ENCODE results near the gene AATK. TPM values are rescaled to one million over a fixed set of nuclear protein-coding genes. Genes with fewer than 3 reads are reported as not detected.

AATK gene
- total RNA-seq, 1 experiment from 2014 or later: 4.4 TPM

DNA sequence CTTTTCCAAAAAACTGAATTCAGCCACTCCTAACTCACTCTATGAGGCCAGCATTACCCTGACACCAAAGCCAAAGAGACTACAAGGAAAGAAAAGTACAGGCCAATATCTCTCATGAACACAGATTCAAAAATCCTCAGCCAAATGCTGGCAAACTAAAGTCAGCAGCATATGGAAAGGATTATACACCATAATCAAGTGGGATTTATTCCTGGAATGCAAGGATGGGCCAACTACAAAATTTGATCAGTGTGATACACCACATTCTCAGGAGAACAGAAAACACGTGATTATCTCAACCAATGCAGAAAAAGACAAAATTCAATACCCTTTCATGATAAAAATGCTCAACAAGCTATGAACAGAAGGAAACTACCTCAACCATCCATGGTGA lies 7.7 kb upstream of the AATK start:
- H3K4me3 ChIP-seq (replicated peaks in 1 of 2; ENCODE audit: low read depth in 1 of 2, low read length in 2 of 2): no peak overlapping the region
- H3K36me3 ChIP-seq (ENCODE audit: control insufficient read depth in 1 of 2, insufficient read depth in 2 of 2, low read length in 2 of 2): no peaks in the 10 kb centered on the region
- H3K27me3 ChIP-seq (ENCODE audit: insufficient read depth, low read length): no peaks in the 10 kb centered on the region
- no peaks in the 10 kb centered on the region for H4K20me1 ChIP-seq (ENCODE audit: insufficient read depth)
- TF ChIP-seq EGR1 (IDR thresholded peaks at IDR 0.05; ENCODE audit: low read depth) (no peak), POLR2A (IDR thresholded peaks at IDR 0.05; ENCODE audit: borderline replicate concordance, extremely low read depth, insufficient read depth, insufficient read length) (no peak), SRF (IDR thresholded peaks at IDR 0.05; ENCODE audit: low read depth) (no peak), RAD21 (IDR thresholded peaks at IDR 0.05; ENCODE audit: low read depth) (no peak), CEBPB (IDR thresholded peaks at IDR 0.05; ENCODE audit: low read depth) (no peak)
- TF ChIP-seq, protein P1, sequence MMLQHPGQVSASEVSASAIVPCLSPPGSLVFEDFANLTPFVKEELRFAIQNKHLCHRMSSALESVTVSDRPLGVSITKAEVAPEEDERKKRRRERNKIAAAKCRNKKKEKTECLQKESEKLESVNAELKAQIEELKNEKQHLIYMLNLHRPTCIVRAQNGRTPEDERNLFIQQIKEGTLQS (IDR thresholded peaks at IDR 0.05): no peak
- ChIA-PET RAD21 (ENCODE audit: low non-redundant PET in 1 of 2, low total read pairs in 2 of 2, uncharacterized antibody in 2 of 2, unreplicated experiment in 2 of 2) (no interaction called here), CTCF (no interaction called here), POLR2A (no interaction called here)
- no peaks in the 10 kb centered on the region for H3K4me1 ChIP-seq (ENCODE audit: control insufficient read depth in 1 of 2, insufficient read depth in 2 of 2, low read length in 2 of 2)
- ATAC-seq: no peak
- BruUV-seq (replicated peaks): no TSS peak
- H3K9me2 ChIP-seq (ENCODE audit: insufficient read depth): no peaks in the 10 kb centered on the region
- no peak overlapping the region for H3K27ac ChIP-seq (ENCODE audit: low read depth, low read length)
- intact Hi-C loops (cut with micrococcal nuclease): no loop called here
- peaks cover 0 to 6% of the 10 kb centered on the region in 2 experiments; a peak in 1 of 4 replicates for H3K9me3 ChIP-seq (ENCODE audit: control insufficient read depth in 1 of 2, insufficient read depth in 1 of 2, low read depth in 1 of 2, low read length in 2 of 2)
- no peak overlapping the region for H2AFZ ChIP-seq (ENCODE audit: low read depth, low read length, poor library complexity, severe bottlenecking)
- H3K79me2 ChIP-seq (ENCODE audit: insufficient read depth, low read length): no peaks in the 10 kb centered on the region
- no peak overlapping the region for H3K4me2 ChIP-seq (ENCODE audit: low read length)
- DNase-seq (ENCODE audit: low read depth, low spot score): no peak
- no peak overlapping the region for H3K9ac ChIP-seq (ENCODE audit: low read length)

DNA sequence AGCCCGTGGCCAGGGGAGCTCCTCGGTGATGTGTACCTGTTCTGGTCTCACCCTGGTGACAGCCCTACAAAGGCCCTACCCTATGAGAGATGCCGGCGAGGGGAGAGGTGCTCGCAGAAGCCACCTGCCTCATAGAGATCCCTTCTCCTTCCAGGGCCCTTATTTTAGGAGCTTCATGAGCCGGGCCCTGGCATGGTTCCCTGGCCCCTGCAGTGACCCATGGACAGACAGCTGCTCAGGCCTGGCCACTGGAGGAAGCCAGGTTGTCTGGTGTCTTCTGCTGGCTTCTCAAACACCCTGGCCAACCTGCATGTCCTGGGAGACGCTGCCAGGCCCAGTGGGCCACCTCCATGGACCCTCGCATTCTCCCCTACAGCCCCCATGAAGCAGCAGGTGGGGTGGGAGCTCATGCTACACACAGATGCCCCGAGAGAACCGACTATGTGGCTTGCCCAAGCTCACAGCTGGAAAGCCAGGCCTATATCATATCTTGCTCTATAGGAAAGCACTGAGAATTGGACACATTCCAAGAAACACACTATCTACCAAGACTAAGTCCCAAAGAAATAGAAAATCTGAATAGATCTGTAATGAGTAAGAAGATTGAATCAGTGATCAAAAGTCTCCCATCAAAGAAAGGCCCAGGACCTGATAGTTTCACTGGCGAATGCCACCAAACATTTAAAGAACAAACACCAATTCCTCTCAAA lies 7.2 kb upstream of the AATK start:
- ChIA-PET RAD21 (ENCODE audit: low non-redundant PET in 1 of 2, low total read pairs in 2 of 2, uncharacterized antibody in 2 of 2, unreplicated experiment in 2 of 2) (no interaction called here), CTCF (no interaction called here), POLR2A (no interaction called here)
- no peaks in the 10 kb centered on the region for H3K27me3 ChIP-seq (ENCODE audit: insufficient read depth, low read length)
- BruUV-seq (replicated peaks): no TSS peak
- intact Hi-C loops (cut with micrococcal nuclease): no loop called here
- no peak overlapping the region for H3K9ac ChIP-seq (ENCODE audit: low read length)
- H3K36me3 ChIP-seq (ENCODE audit: control insufficient read depth in 1 of 2, insufficient read depth in 2 of 2, low read length in 2 of 2): no peaks in the 10 kb centered on the region
- H3K79me2 ChIP-seq (ENCODE audit: insufficient read depth, low read length): no peaks in the 10 kb centered on the region
- no peak overlapping the region for H3K27ac ChIP-seq (ENCODE audit: low read depth, low read length)
- no peaks in the 10 kb centered on the region for H3K4me1 ChIP-seq (ENCODE audit: control insufficient read depth in 1 of 2, insufficient read depth in 2 of 2, low read length in 2 of 2)
- no peak for DNase-seq (ENCODE audit: low read depth, low spot score)
- no peak overlapping the region for H3K4me2 ChIP-seq (ENCODE audit: low read length)
- ATAC-seq: no peak
- no peak overlapping the region for H2AFZ ChIP-seq (ENCODE audit: low read depth, low read length, poor library complexity, severe bottlenecking)
- H3K9me3 ChIP-seq (ENCODE audit: control insufficient read depth in 1 of 2, insufficient read depth in 1 of 2, low read depth in 1 of 2, low read length in 2 of 2): peaks cover 0 to 6% of the 10 kb centered on the region in 2 experiments; a peak in 1 of 4 replicates
- no peaks in the 10 kb centered on the region for H3K9me2 ChIP-seq (ENCODE audit: insufficient read depth)
- H3K4me3 ChIP-seq (replicated peaks in 1 of 2; ENCODE audit: low read depth in 1 of 2, low read length in 2 of 2): no peak overlapping the region
- H4K20me1 ChIP-seq (ENCODE audit: insufficient read depth): no peaks in the 10 kb centered on the region
- no peak for TF ChIP-seq ELF1 (IDR thresholded peaks at IDR 0.05; ENCODE audit: borderline replicate concordance, low read depth)
- no peak for TF ChIP-seq EZH2phosphoT487 (IDR thresholded peaks at IDR 0.05; ENCODE audit: borderline replicate concordance)
- no peak for TF ChIP-seq FOSL1 (IDR thresholded peaks at IDR 0.05; ENCODE audit: low read depth)
- TF ChIP-seq, protein P1 (IDR thresholded peaks at IDR 0.05): no peak
- TF ChIP-seq EGR1 (IDR thresholded peaks at IDR 0.05; ENCODE audit: low read depth): no peak
- no peak for TF ChIP-seq SP1 (IDR thresholded peaks at IDR 0.05; ENCODE audit: low read depth)
- TF ChIP-seq CTCF (IDR thresholded peaks at IDR 0.05 in 2 of 3, conservative IDR thresholded peaks at IDR 0.05 in 1 of 3; ENCODE audit: borderline replicate concordance in 1 of 3, insufficient read depth in 1 of 3, low read depth in 2 of 3, low read length in 2 of 3): no peak
- TF ChIP-seq, protein P2, sequence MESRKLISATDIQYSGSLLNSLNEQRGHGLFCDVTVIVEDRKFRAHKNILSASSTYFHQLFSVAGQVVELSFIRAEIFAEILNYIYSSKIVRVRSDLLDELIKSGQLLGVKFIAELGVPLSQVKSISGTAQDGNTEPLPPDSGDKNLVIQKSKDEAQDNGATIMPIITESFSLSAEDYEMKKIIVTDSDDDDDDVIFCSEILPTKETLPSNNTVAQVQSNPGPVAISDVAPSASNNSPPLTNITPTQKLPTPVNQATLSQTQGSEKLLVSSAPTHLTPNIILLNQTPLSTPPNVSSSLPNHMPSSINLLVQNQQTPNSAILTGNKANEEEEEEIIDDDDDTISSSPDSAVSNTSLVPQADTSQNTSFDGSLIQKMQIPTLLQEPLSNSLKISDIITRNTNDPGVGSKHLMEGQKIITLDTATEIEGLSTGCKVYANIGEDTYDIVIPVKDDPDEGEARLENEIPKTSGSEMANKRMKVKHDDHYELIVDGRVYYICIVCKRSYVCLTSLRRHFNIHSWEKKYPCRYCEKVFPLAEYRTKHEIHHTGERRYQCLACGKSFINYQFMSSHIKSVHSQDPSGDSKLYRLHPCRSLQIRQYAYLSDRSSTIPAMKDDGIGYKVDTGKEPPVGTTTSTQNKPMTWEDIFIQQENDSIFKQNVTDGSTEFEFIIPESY (IDR thresholded peaks at IDR 0.05; ENCODE audit: extremely low read depth, insufficient replicate concordance, low read length): no peak
- TF ChIP-seq SIN3A (IDR thresholded peaks at IDR 0.05; ENCODE audit: low read depth): no peak
- no peak for TF ChIP-seq RAD21 (IDR thresholded peaks at IDR 0.05; ENCODE audit: low read depth)
- TF ChIP-seq CEBPB (IDR thresholded peaks at IDR 0.05; ENCODE audit: low read depth): no peak
- TF ChIP-seq POLR2AphosphoS5 (IDR thresholded peaks at IDR 0.05; ENCODE audit: low read depth, low read length): no peak
- no peak for TF ChIP-seq ZFX (IDR thresholded peaks at IDR 0.05)

All from HCT116 (cell line).